ENCODE data around the gene DQX1. TPM values are rescaled to one million over a fixed set of nuclear protein-coding genes. Genes with fewer than 3 reads are reported as not detected.

Gene DQX1
- total RNA-seq, 1 donor from 2014 or later: not detected

GRCh38 chr2:74511104-74511989 lies 14.7 kb downstream of the DQX1 start:
- DNase-seq (ENCODE audit: low read depth in 2 of 2): no peak

DNA sequence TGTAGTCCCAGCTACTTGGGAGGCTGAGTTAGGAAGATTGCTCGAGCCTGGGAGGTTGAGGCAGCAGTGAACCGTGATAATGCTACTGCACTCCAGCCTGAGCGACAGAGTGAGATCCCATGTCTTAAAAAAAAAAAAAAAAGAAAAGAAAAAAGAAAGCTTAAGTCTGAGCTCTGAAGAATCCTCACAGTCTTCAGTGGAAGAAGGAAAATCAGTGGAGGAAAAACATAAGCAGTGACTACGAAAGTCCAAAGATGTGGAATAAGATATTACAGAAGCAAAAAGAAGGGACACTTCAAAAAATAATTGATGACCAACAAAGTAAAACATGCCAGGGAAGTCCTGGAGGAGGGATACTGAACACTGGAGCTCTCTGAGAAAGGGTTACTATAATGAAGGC lies 15.8 kb downstream of the DQX1 start:
- DNase-seq (ENCODE audit: low read depth in 2 of 2): no peak

DNA sequence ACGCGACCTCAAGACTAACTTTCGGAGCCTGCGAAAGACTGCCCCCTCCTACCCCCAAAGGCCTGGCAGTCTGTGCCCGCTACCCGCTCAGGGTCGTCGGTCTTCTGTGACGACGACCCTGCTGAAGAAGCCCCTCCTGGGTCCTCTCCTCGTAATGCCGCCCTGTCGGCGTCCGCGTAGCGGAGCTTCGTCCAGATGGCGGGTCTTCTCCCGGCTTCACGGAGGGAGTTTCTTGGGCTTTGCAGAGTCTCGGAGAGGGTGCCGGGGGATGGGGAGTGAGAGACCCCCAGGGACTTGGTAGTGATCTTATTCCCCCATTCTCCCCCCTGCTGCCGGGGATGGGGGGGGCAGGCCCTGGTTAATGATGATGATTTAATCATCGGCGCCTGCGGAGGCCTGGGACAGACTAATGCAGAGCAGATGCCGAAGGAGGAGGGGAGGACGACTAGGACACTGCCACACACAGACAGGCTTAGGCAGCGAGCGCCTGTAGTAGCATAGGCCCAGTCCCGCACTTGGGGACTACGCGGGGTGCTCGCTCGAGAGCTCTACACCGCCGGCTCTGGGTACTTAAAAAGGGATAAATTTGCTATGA lies 18.0 kb downstream of the DQX1 start:
- no peak for DNase-seq (ENCODE audit: low read depth in 2 of 2)

DNA sequence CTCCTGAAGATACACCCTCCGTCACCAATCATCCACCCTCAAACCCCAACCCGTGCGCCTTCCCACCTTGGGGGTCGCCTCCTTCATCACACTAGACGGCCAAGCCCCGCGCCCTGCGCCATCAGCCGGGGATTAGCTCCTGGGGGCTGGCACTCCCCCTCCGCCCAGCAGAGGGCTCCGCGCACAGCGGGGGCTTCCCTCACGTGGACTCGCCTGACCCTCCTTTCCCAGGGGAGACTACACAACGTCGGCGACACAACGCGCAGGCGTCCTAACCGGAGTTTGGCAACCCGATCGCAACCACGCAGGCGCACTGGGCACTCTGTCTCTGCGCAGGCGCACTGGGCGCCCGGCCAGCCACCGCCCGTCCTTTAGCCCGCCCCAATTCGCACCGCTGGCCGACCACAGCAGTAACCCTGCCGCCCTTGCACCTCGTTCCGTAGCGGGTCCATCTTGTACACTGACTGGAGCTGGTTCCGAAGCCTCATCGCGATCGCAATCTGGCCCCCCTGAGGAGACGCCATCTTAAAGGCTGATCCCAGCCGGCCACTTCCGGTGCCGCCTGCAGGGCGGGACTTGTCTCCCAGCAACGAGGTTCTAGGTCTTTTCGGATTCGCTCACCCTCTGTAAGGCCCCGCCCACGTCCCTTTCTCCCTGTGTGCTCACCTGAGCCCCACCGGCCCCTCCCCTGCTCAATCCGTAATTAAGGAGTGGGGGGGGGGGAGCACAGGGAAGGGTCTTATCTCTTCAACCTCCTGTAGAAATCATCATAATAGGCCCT lies 18.7 kb downstream of the DQX1 start, which contains the start of gene PCGF1:
Gene PCGF1, minus strand, starts transcription at position 551 of the 781 bp plus-strand sequence. Its CDS starts 27 bp downstream, at position 524.
- DNase-seq (ENCODE audit: low read depth in 2 of 2): peak; percentile 94 to 97

DNA sequence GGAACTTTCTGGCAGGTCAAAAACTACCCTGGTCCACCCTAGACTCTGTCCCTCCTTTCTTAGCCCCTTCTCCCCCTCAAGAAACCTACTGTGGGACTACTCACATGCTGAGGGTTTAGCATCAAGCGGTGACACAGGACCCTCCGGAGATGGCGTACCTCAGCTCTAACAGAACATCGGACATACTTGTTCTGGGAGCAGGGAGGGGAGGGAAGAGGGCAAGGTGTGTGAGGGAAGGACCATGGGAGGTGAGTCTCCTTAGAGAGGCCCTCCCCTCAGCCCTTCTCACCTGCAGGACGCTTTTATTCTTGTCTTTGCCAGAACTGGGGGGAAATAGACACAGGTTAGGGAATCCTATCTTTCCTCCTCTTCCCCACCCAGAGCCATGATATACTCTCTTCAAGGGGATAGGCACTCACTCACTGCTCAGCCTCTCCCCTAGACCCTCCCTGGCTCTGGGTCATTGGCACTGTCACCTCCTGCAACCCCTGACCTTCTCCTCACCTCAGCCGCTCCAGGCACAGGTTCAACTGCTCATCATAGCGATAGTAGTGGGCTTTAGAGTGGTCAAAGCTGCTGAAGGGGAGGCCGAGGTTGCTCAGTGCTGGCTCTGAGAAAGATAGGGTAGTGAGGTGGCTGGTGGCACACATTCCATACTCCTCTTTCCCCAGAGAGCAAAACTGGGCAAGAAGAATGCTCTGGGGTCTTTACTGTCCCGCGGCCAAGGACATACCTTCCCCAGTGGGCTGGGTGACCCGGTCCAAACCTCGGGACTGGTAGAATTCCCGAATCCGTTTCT lies 20.4 kb downstream of the DQX1 start:
- DNase-seq (ENCODE audit: low read depth in 2 of 2): no peak

DNA sequence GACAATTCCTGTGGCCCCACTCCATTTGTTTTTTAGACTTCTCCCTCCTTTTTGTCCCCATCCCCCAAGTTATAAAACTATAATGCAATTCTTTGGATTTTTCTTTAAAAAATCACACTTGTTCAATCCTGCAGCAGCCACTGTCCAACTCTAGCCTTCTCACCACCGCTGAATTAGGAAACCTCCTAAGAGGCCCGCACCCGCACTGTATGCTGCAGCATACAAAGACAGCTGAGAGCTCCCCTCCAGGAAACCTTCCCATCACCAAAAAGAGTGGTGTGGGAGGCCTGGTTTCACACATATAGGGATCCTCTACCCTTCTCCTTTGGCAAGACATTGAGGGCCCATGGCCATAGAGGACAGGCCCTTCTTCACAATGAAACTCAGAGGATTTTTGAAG lies 21.4 kb downstream of the DQX1 start:
- DNase-seq (ENCODE audit: low read depth in 2 of 2): no peak

DNA sequence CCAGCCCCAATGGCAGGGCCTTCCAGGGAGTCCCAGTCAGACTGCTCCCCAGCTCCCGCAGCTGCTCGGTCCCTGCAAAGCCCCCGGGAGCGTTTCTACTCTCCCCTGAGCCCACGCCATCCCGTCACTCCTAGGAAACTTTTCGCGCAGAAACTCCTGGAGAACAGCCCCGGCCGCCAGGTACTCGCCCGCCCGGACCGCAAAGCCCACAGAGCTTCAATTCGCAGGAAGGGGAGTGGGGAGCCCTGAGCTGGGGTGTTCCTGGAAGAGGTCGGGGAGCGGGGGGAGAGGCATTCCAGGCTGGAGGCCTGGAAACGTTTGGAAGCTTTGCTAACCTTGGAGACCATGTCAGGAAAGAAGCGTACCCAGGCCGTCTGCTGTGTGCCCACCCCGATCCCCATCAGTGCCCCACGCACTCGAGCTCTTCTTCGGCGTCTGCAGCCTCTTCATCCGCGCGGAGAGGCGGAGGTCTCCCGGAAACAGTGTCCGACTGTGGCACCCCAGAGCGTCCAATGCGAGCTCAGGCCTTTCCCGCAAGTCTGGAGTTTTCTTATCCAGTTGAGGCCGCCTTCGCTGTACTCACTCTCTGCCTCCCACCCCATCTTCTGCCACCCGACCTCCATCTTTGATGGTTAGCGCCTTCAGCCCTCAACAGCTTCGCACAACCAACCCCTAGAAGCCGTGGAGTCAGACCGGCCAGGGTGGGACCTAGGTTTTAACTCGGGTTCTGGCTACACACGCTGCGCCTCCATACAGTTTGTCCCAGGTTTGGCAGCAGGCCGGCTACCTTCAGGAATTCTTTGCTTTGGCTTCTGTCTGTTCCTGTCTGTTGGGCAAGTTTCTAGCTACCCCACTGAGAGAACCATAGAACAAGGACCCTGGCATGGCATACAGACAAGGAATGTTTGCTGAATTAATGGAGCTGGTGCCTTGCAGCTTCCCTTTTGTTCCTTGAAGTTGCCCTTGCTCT lies 22.2 kb downstream of the DQX1 start:
- DNase-seq (ENCODE audit: low read depth in 2 of 2): no peak

GRCh38 chr2:74502720-74503505 lies 23.1 kb downstream of the DQX1 start:
- DNase-seq (ENCODE audit: low read depth in 2 of 2): peak in 1 of 2 donors; percentile 80

DNA sequence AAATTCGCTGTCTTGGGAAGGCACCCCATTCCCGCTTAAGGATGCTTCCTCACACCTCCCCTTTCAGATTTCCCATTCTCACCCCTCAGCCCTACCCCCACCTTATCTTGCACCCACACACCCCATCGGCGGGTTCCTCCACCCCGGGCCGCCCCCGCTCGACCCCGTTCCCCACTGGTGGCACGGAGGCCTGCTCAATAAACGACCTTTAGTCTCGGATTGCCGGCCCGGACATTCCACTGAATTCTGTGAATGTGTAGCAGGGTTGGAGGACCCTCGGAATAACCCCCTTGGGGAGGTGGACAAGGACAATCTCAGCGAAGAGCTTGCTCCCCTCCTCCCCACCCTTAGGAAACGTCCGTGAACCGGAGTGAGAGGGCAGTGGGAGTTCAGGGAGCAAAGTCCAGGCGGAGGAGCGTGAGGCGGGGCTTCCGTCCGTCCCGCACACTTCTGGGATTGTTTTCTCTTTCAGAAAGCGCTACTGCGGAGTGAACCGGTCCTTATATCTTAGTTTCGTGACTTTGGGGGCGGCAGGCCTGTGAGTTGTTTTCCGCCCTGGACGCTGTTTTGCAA lies 23.8 kb downstream of the DQX1 start:
- DNase-seq (ENCODE audit: low read depth in 2 of 2): no peak

DNA sequence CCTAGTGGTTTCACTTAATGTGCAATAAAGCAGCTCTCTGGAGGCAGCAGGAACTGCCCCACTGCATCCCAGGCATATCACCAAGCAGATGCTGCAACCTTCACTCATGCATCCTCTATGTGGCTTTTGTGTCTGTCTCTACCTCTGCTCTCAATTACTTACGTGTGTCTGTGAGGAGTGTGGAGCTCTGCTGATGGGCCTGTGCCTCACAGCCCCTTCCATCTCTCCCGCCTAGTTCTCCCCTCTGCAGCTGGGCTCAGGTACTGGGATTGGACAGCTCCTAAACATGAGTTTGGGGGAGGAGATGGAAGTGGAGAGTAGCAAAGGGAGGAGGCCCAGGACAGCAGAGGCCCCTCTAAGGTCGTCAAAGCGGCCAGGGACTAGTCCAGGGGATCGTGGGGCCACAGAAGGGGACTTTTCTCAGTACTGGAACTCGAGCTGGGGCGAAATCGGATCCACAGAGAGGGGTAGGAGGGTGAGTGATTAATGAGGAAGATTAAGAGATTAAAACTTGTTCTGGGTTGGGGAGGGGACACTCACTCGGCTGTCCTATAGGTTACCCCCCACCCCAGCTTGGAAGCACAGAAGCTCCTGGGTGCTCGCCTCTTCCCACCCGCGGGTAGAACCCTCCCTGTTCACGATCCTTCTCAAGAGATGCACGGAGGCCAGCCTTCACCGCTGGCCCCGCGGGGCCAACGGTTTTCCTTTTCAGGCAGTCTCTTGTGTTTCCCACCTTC lies 24.5 kb downstream of the DQX1 start:
- DNase-seq (ENCODE audit: low read depth in 2 of 2): no peak

GRCh38 chr2:74500578-74500946 lies 25.5 kb downstream of the DQX1 start:
- no peak for DNase-seq (ENCODE audit: low read depth in 2 of 2)

- no peak for DNase-seq (ENCODE audit: low read depth in 2 of 2)
Measured at GRCh38 chr2:74499940-74500577, 26.0 kb downstream of the DQX1 start.

DNA sequence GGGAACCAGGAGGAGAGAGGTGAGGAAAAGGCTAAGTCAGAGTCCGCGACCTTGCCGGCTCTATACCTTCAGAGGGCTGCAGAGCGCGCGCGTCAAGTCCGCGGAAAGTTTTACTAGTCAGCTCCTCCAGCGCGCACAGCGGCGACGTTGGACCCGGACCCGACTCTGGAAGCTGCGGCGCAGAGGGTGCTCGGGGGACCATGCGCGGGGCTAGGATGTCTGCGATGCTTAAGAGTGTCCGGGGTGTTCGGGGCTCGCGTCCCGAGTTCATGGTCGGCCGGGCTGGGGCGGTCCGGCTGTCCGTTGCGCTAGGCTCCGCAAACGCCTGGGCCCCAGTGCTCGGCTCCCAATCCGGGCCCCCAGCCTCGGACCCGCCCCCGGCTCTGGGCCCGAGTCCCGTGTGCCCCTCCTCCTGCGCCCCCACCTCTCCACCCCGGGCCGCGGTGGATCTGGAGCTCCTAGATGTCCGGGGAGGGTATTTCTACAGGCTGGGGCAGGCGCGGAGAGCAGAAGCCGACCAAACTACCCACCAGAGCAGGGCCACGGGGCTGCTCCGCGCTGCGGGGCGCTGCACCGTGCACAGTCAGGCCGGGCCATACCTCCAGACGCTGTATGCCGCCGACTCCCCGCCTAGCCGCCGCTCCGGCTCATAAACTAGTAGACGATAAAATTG lies 26.6 kb downstream of the DQX1 start, which contains the start of gene LBX2:
Gene LBX2, minus strand, starts transcription at position 337 of the 673 bp plus-strand sequence. Its CDS starts 66 bp downstream, at position 271.
- no peak for DNase-seq (ENCODE audit: low read depth in 2 of 2)

DNA sequence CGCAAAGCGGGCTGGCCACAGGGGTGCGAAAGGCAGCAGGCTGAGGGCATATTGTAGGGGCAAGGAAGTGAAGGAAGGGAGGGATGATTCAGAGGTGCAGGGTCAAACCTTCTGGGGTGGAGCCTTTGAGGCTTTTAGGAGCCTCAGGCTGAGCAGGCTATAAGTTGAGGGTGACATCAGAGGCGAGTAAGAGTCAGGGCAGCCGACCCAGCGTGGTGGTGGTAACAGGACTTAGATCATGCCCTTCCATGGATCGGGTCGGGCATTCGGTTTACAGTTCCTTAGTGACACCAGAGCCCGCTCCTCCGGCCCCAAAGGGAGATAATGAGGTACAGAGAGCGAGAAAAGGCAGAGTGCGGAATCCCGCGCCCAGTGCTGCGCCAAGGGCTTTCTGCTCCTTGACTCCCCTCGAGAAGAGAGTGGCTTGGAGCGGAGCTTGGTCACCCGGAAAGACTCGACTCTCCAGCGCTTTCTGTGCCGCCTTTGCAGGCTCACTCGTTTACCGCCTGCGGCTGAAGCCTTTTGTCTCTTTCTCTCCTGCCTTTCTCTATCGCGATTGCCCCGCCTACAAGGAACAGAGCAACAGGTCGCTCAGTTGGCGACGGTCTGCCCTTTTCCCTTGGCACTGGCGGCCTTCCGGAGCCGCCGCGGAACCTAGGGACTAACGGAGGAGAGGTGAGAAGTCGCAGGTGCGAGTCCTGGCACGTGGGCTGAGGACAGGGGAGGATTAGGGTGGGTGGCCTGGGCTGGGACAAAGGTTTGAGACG lies 27.3 kb downstream of the DQX1 start:
- no peak for DNase-seq (ENCODE audit: low read depth in 2 of 2)

DNA sequence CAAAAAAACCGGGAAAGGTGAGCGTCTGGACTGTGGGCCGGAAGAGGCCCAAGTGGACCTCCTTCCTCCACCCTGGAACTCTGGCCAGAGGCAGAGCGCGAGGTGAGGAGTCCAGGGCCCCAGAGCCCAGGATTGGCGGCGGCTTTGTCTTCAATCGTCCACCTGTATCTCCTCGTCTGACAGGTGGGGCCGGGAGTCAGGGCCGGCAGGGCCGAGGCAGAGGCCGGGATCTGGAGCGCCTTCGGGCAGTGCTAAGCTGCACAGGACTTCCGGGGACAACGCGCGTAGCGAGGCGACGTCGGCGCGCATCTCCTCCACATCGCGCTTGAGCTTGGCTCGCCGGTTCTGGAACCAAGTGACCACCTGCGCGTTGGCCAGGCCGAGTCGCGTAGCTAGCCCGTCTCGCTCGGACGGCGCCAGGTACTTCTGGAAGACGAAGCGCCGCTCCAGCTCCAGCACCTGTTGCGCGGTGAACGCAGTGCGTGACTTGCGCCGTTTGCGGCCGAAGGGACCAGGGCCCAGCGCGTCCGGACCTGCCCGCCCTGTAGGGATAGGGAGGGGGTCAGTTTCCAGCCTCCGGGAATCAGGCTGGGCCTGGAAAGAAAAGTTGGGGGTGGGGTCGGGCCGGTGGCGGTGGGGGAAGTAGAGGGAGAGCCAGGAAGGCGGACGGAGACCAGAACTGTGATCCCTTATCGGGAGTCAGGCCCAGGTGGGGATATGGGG lies 28.1 kb downstream of the DQX1 start:
- DNase-seq (ENCODE audit: low read depth in 2 of 2): no peak
